H7 (cell line): ENCODE results near the gene OLIG2. TPM values are rescaled to one million over a fixed set of nuclear protein-coding genes. Genes with fewer than 3 reads are reported as not detected.
A peak's percentile ranks its signal among the peaks of the same experiment; 100 is the strongest.

ENCODE experiments used
- DNase-seq: peaks from one replicate; pipeline ENCODE4 v3.0.0; 2012
- H3K27me3 ChIP-seq: 2 replicates; pipeline ENCODE4 v1.6.0; 2011; ENCODE audit warnings: mild to moderate bottlenecking, low read length; ENCODE audit not compliant: control insufficient read depth, insufficient read depth
- H3K36me3 ChIP-seq: replicated peaks from 2 replicates; pipeline ENCODE4 v1.5.1; 2011; ENCODE audit warnings: low read length; ENCODE audit not compliant: control insufficient read depth, insufficient read depth
- H3K4me3 ChIP-seq: 2 replicates; pipeline ENCODE4 v1.5.1; 2011; ENCODE audit warnings: low read depth, mild to moderate bottlenecking, control low read depth, low read length, moderate library complexity; ENCODE audit not compliant: insufficient read depth
- total RNA-seq: library from RNA; depleted of rRNA; stranded (reverse); fragments of >200 nt; shearing (Covaris generic); gene quantifications from 2 replicates; pipeline ENCODE4 v1.2.3, GENCODE V29; 2014; rRNA removed

OLIG2 gene
- total RNA-seq, 1 experiment from 2014 or later = 0.17 TPM

GRCh38 chr21:33071770-33072306 lies 46.1 kb downstream of the OLIG2 start:
- no peaks in the 10 kb centered on the region for H3K36me3 ChIP-seq
- peak; percentile 68 for DNase-seq
- peak overlapping the region; percentile 41; the same call in 1 of the 2 replicates for H3K4me3 ChIP-seq
- peaks cover 84% of the 10 kb centered on the region for H3K27me3 ChIP-seq

GRCh38 chr21:33073636-33074035 lies 47.9 kb downstream of the OLIG2 start:
- Histone ChIP-seq H3K4me3 (no peak overlapping the region), H3K36me3 (no peaks in the 10 kb centered on the region), H3K27me3 (peaks cover 66% of the 10 kb centered on the region)
- DNase-seq = no peak

- H3K27me3 ChIP-seq = peaks cover 53% of the 10 kb centered on the region
- peak; percentile 78 for DNase-seq
- H3K36me3 ChIP-seq = no peaks in the 10 kb centered on the region
- no peak overlapping the region for H3K4me3 ChIP-seq
These were observed 49.4 kb downstream of the OLIG2 start for GRCh38 chr21:33075128-33075527.

DNA sequence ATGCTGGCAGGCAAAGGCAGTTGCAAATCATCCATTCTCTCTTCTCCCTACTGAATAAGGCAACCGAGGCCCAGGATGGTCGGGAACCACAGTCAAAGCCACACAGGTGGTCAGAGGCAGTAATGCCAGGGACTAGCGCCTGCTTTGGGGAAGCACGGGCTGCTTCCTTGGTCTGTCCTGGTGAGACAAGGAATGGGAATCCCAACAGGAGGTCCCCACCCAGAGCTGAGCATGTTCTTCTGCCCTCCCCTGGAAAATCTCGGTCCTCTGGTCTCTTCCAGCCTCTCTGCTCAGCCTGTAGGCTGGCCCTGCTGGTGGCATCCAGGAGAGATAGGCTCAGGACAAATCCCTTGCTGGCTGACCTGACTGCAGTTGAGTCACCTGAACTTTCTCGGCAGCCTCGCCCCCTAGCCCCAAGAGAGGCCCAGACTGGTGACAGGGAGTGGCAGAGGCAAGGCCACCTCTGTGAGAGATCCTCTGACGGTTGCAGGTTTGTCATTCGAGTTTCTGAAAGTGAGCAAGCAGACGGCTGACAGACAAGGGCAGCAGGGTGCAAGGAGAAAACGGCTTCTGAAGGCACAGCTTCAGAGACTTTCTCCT lies 50.0 kb downstream of the OLIG2 start:
- Histone ChIP-seq H3K36me3 (no peaks in the 10 kb centered on the region), H3K27me3 (peaks cover 48% of the 10 kb centered on the region), H3K4me3 (no peak overlapping the region)
- DNase-seq = peak; percentile 6

DNA sequence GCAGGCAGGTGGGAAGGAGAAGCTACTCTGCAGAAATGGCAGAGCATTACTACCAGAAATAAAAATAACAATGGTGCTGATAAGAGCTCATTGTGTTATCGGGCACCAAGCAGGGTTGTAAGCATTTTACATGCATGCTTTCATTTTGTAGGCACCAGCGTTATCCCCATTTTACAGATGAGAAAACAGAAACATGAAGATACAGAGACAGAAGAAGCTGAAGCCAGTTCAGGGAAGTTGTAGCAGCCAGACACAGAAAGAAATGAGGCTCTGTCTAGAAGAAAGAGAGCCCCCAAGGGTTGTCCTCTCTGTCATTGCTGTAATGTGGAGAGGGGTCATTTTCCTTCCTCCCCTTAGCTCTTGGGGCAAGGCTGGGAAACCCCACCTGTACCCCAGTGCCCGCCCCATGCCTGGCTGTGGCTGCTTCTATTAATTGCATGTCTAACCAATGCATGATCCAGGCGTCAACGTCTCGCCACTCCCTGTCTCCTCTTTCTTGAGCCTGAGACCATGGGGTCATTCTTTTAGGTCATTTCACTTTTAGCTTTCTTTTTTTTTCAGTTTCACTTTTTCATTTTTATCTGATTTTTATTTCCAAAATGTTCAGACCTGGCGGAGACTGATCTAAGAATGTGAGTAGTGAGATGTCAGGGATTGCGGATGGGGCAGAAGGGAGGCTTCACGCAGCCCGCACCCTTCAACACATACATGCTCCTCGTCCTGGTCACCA lies 51.0 kb downstream of the OLIG2 start:
- Histone ChIP-seq H3K36me3 (no peaks in the 10 kb centered on the region), H3K27me3 (peaks cover 37% of the 10 kb centered on the region), H3K4me3 (no peak overlapping the region)
- DNase-seq = peak; percentile 37

Other genes with a start within 250 kb of the OLIG2 start
- 0.15 and 1.2 TPM in 2 replicates for gene OLIG1, start 44.2 kb downstream of the OLIG2 start, total RNA-seq
- gene IFNAR2, start 204.0 kb downstream of the OLIG2 start, total RNA-seq = 2.8 and 3.6 TPM in 2 replicates
- gene IL10RB, start 240.4 kb downstream of the OLIG2 start, total RNA-seq = 5.0 and 6.7 TPM in 2 replicates